Measurements from ENCODE around the gene CAMK2B.

- no peak for TF ChIP-seq POLR2A (IDR thresholded peaks at IDR 0.05)
- no peak for TF ChIP-seq CTCF (IDR thresholded peaks at IDR 0.05)
- TF ChIP-seq POLR2AphosphoS5 (IDR thresholded peaks at IDR 0.05): no peak
Measured at GRCh38 chr7:44216521-44217222, 108.7 kb downstream of the CAMK2B start.

All from suprapubic skin (tissue), 4 donors.